DMS153 treated with DMSO at 0.1 percent for 48 hours (cell line): Measurements from ENCODE around the gene PSMD14.
A peak's percentile ranks its signal among the peaks of the same experiment; 100 is the strongest.
"Not testable (repeated sequence)": the region's sequence is repeated elsewhere in the genome, so short reads cannot be mapped to it uniquely, and the experiment has no call there.

ENCODE experiments used
- DNase-seq: peaks from one replicate; lab custom pipeline; 2025; ENCODE audit not compliant: unreplicated experiment; lab: John Stamatoyannopoulos, UW

Gene PSMD14

DNA sequence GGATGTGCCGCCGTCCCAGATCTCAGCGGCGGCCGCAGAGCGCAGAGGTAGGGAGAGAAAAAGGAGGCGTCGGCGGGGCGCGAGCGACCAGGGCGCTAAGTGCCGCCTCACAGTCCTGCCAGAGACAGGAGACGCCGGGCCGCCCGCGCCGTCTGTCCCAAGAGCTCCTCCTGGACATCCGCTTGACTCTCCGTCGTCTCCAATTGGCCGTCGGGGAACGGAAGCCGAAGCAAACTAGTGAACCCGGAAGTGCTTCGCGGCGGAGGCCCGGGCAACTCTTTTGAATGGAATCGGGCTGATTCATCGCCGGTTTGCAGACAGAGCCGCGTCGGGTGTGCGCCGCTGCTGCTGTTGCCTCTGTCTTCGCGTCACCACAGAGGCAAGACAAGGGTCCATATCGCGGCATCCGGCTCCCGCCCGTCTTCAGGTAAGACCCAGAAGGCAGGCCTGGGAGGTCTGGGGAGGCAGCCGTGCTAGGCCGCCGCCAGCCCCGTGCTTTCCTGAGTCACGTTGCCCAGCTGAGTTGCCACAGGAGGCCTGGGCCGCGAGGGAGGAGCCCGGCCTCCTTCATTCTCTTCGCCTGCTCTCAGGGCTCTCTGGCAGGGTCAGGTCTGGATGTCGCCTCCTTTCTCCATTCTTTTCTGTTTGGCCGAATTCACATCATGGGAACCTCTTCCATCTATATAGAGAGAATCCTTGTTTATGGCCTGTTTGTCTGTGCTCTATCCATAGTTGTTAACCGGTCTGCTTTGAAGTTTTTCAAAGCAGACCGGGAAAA lies at the start of gene PSMD14:
Gene PSMD14, plus strand, starts transcription at position 248 of the 778 bp plus-strand sequence. CDS start 10,401 bp downstream, outside the sequence.
- peak; percentile 90 for DNase-seq

DNA sequence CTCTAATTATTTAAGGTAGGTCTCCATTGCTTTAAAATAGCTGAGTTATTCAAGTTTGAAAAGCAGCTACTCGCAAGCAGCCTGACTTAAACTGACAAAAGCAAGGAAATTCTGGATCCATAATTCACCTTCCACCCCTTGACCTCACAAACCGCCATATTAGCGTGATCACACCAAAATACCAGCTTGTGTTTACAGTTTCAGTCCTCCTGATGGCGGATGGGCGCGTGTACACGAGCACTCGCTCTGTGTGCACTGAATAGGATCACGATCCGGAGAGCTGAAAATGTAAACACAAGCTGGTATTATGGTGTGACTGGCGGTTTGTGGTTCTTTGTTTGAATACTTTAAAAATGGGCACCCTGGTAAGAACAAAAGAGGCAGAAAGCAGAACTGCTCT lies 42.4 kb upstream of the PSMD14 start:
- DNase-seq = peak; percentile 69

GRCh38 chr2:161269111-161269510 lies 39.1 kb upstream of the PSMD14 start:
- DNase-seq = no peak

DNA sequence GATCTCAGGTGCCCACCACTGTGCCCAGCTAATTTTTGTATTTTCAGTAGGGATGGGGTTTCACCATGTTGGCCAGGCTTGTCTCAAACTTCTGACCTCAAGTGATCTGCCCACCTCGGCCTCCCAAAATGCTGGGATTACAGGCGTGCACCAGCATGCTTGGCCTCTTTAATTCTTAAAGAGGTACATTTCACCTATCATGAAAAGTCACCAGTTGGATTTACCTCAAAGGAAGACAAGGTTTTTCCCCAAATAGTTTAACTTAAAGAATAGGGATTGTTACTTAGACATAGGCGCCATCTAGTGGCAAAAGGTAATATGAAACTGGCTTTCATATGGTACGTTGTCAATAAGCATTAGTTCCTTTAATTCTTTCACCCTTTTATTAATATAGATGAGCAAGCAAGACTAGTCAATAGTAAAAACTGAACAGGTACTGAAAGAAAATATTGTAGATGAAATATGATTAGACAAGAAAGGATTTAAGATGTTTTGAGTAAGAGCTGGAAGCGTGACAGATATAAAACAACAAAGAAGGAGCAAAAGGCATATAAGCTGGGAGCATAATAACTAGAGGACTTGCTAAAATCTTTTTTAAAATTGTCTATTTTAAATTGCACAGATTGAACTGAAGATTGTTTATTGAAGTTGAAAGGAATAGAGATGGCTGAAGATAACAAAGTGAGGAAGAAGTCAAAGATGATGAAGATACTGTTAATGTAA lies 35.0 kb upstream of the PSMD14 start:
- DNase-seq = peak; percentile 70

DNA sequence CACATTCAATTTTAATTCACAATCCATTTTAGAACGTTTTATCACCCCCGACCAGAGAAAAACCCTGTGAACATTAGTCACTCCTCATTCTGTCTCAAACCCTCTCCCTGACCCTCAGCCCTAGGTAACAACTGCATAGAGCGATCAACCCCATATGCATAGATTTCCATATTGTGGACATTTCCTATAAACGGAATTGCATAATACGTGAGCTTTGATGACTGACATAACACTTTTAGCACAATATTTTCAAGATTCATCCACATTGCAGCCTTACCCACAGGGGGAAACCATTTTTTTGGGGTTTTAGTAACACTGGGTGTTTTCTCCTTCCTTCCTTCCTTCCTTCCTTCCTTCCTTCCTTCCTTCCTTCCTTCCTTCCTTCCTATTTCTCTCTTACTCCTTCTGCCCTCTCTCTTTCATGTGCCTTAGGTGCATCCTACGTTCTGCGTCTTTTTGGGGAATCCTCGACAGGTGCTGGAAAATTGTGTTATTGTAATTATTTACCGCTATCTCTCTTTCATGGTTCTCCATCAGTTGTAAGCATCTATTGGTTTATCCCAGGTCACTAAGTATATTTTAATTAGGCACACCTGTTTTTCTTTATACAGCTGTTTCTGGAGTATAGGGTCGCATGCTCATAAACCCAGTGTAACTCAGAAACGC lies 29.5 kb upstream of the PSMD14 start:
- DNase-seq = not testable (repeated sequence)

DNA sequence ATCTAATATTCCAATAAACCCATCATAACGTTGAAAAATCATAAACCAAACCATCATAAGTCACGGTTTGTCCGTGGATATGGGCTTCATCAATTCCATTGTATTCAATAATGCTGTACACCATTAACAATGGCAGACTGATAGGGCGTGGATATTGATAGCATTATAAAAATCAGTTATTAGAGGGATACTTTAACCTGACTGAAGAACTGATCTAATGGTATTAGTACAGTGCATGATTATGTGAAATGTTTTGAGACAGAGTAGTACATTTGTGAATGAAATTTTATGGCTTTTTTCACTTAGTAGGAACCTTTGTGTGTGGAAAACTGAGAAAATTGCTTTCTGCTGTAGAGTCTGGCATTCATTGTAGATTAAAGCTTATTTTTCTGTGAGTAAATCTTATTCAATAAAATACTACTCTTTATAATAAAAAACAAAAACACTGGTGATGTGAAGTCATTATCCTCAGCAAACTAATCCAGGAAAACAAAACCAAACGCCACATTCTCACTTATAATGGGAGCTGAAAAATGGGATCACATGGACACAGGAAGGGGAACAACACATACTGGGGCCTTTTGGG lies 28.9 kb upstream of the PSMD14 start:
- DNase-seq = not testable (repeated sequence)

DNA sequence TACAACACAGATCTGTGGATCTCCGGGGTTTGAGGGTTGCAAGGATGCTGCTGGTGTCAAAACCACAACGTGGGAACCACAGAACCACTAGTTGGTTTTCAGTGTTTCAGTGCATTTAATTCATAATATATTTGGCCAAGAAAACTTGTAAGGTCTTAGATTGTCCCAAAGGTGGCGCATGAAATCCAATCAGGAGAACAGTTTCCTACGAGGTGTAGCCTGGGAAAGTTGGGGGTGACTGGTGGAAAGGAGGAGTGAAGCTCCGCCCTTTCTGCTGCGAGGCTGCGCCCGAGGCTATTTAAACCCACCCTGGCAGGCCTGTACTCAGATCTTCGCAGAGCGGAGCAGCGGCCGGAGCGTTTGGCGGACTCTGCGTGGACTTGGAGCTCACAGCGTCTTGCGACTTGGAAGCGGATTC lies 27.3 kb upstream of the PSMD14 start:
- not testable (repeated sequence) for DNase-seq

DNA sequence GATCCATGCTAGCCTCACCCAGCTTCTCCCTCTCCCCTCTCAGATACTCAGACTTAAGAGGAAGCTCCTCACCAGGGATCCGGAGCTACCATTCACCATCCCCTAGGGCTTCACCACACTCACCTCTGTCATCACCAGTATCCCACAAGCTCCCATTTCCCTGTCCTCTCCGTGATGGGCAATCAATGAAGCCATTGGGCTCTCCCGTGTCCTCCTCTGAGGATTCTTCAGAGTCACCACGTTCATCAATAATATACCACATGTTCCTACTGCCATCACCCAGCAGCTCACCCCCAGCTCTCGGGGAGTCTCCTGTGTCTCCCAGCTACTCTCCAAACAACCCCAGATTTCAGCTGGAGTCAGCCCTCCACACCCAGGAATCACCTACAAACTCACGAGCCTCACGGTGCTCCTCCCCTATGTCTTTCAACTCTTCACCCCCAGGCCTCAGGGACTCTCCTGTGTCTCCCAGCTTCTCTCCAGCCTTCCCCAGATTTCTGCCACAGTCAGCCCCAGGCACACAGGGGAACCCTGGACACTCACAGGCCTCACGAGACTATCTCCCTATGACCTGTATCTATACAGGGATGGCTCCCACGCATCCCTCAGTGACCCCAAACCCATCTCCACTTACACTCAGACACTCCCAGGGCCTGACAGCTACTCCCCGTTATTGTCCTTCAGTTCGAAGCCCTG lies 26.5 kb upstream of the PSMD14 start:
- DNase-seq = not testable (repeated sequence)

GRCh38 chr2:161282311-161282644 lies 25.9 kb upstream of the PSMD14 start:
- not testable (repeated sequence) for DNase-seq

DNA sequence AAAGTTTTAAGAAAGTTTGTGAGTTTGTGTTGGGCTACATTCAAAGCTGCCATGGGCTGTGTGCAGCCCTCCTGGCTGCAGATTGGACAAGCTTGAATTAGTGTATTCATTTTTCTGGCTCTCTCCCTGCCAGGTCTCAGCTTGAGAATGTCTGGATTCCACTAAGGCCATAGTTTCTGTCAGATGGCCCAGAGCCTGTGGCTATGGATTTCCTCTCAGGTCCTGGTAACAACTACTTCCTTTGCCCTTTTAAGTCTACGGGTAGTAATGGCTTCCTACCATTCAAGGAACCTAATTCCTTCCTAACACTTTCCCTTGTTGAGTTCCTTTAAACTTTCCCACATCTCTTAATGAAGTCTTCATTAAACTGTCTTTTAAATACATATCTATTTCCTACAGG lies 24.3 kb upstream of the PSMD14 start:
- no peak for DNase-seq

DNA sequence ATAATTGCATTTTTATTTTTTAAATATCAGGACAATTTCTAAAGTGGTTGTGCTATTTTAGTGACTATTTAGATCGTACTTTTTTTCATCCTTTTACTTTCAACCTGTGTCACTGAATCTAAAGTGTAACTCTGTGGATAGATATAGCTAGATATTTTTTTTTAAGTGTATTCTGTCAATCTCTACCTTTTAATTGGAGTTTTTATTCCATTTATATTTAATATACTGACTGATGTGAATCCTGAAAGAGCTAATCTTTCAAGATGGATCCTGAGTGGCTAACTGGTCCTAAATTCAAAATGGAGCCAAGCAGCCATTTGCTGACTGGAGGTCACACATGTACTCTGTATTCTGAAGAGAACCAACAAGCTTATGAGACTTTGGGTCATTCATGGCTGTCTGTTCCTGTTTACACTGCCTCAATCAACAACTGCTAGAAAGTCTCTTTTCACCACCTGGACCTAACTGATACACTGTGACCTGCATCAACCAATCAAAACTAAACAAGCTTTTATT lies 4.6 kb upstream of the PSMD14 start:
- no peak for DNase-seq

GRCh38 chr2:161306919-161307318 lies 1.3 kb upstream of the PSMD14 start:
- no peak for DNase-seq

DNA sequence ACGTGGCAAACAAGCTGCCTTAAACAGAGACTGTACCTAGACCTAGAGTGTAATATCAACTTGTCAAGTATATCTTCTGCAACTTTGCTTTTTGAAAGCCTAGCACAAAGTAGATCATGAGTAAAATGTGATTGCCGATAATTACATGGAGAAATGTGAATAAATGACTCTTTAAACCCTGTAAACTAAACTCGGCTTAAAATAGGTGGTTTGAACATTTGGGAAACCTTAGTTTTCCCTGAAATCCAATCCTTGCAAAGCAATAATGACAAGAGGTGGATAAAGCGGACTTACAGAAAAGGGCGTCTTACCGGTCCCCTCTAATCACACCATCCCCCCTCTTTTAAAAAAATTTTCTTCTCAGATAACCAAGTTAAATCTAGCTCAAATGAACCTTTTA lies 549 bp upstream of the PSMD14 start:
- DNase-seq = no peak

DNA sequence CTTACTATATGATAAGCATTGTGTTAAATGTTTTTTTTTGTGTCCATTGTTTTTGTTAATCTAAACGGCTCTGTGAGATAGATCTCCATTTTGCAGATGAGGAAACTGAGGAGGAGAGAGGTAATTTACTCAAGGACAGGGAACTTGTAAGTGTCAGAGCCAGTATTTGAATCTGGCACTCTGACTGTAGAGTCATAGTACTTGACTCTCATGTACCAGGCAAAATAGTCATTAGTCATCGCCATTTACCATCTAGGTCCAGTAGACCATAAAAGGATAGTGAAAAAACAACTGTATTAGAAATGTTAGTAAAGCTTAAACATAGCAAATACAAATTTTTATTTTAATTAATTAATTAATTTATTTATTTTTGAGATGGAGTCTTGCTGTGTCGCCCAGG lies 4.8 kb downstream of the PSMD14 start:
- no peak for DNase-seq

- no peak for DNase-seq
These were observed 7.2 kb downstream of the PSMD14 start for GRCh38 chr2:161315380-161315779.

DNA sequence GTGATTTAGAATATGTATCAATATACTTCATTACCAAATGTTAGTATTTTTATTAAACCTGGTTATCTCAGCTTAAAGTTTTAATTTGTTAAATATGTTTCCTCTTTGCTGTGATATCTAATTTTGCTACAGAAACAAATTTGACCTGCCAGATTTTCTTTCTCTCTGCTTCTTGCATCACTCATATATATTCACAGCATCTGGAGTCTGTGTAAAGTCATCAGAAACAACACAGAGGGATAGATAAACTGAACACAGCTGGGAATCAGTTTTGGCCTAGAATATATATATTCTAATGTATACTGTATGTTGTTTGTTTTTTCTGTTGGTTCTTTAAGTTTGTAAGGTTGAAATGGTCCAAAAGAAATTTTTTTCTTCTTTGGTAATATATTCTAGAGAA lies 8.5 kb downstream of the PSMD14 start:
- no peak for DNase-seq

- DNase-seq = no peak
These were observed 13.9 kb downstream of the PSMD14 start for GRCh38 chr2:161321944-161322648.

GRCh38 chr2:161324876-161325275 lies 16.7 kb downstream of the PSMD14 start:
- DNase-seq = no peak

- DNase-seq = no peak
These were observed 19.4 kb downstream of the PSMD14 start for GRCh38 chr2:161327582-161327981.

DNA sequence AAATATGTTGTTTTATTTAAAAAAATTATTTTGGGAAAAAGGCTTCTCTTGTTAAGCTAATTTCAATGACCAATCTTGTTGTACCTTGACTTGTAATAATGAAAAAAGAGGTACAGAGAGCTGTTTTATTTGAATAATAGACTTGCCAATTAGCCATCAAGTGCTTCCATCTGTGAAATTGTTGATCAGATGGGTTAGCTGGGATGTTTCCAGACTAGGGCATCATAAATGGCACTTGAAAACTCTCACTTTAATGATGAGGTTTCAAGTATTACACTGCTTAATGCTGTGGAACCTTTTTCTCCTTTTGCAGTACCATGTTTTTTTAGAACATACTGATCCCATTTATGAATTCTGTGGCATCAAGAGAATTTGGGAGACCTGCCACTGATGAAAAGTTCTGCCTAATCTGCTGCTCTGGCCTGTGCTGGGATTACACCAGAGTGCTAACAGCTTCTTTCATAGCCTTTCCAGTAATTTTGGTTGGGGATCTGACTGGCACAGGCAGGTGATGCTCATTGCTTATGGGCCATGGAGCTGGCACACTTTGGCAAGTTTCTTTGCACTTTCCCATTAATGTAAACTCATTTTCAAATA lies 24.2 kb downstream of the PSMD14 start:
- no peak for DNase-seq
